ENCODE results near the gene COQ8B.

COQ8B gene

GRCh38 chr19:40703029-40703755, 13.5 kb downstream of the COQ8B start:
- no peaks in the 10 kb centered on the region for H3K27me3 ChIP-seq (replicated peaks)
- H3K4me3 ChIP-seq (ENCODE audit: low read depth, low read length), result no peak overlapping the region
- no peak for TF ChIP-seq CTCF (IDR thresholded peaks at IDR 0.05; ENCODE audit: low read depth, low read length, missing control alignments)
- peaks cover 3% of the 10 kb centered on the region for H3K36me3 ChIP-seq (replicated peaks)
- in situ Hi-C loops (cut with HindIII; ENCODE audit: low pct_ligation_motif_present, low sequenced_read_pairs), result no loop called here
- no peak overlapping the region for H3K27ac ChIP-seq
- DNase-seq, result no peak

GRCh38 chr19:40702337-40703012, 14.2 kb downstream of the COQ8B start:
- H3K36me3 ChIP-seq (replicated peaks), result peaks cover 3% of the 10 kb centered on the region
- no peak for DNase-seq
- in situ Hi-C loops (cut with HindIII; ENCODE audit: low pct_ligation_motif_present, low sequenced_read_pairs), result no loop called here
- TF ChIP-seq CTCF (IDR thresholded peaks at IDR 0.05; ENCODE audit: low read depth, low read length, missing control alignments), result peak; percentile 73
- no peak overlapping the region for H3K27ac ChIP-seq
- H3K4me3 ChIP-seq (ENCODE audit: low read depth, low read length), result no peak overlapping the region
- no peaks in the 10 kb centered on the region for H3K27me3 ChIP-seq (replicated peaks)

- H3K27me3 ChIP-seq (replicated peaks), result no peaks in the 10 kb centered on the region
- peaks cover 3% of the 10 kb centered on the region for H3K36me3 ChIP-seq (replicated peaks)
- no peak for TF ChIP-seq CTCF (IDR thresholded peaks at IDR 0.05; ENCODE audit: low read depth, low read length, missing control alignments)
- H3K27ac ChIP-seq, result no peak overlapping the region
- in situ Hi-C loops (cut with HindIII; ENCODE audit: low pct_ligation_motif_present, low sequenced_read_pairs), result no loop called here
- no peak for DNase-seq
- no peak overlapping the region for H3K4me3 ChIP-seq (ENCODE audit: low read depth, low read length)
Observed at GRCh38 chr19:40701758-40702157, 14.9 kb downstream of the COQ8B start.

- Histone ChIP-seq H3K27ac (no peak overlapping the region), H3K4me3 (ENCODE audit: low read depth, low read length) (no peak overlapping the region), H3K27me3 (replicated peaks) (no peaks in the 10 kb centered on the region), H3K36me3 (replicated peaks) (peaks cover 3% of the 10 kb centered on the region)
- DNase-seq, result no peak
- in situ Hi-C loops (cut with HindIII; ENCODE audit: low pct_ligation_motif_present, low sequenced_read_pairs), result no loop called here
- TF ChIP-seq CTCF (IDR thresholded peaks at IDR 0.05; ENCODE audit: low read depth, low read length, missing control alignments), result no peak
Observed at GRCh38 chr19:40700083-40700482, 16.6 kb downstream of the COQ8B start.

- no peak for TF ChIP-seq CTCF (IDR thresholded peaks at IDR 0.05; ENCODE audit: low read depth, low read length, missing control alignments)
- DNase-seq, result no peak
- no peak overlapping the region for H3K4me3 ChIP-seq (ENCODE audit: low read depth, low read length)
- no peak overlapping the region for H3K27ac ChIP-seq
- H3K27me3 ChIP-seq (replicated peaks), result no peaks in the 10 kb centered on the region
- peaks cover 3% of the 10 kb centered on the region for H3K36me3 ChIP-seq (replicated peaks)
- in situ Hi-C loops (cut with HindIII; ENCODE audit: low pct_ligation_motif_present, low sequenced_read_pairs), result no loop called here
Observed at GRCh38 chr19:40697007-40697406, 19.7 kb downstream of the COQ8B start.

Measured in brain microvascular endothelial cell (primary cell).